HPDE6-E6E7 (cell line): ENCODE data around the gene EPSTI1.
"Not testable (repeated sequence)": the region's sequence is repeated elsewhere in the genome, so short reads cannot be mapped to it uniquely, and the experiment has no call there.

ENCODE experiments used
- DNase-seq: peaks from one replicate; pipeline ENCODE4 v3.0.0; 2011; ENCODE audit warnings: missing footprints; ENCODE audit errors: extremely low spot score

Gene EPSTI1

GRCh38 chr13:42894765-42895243 lies 97.2 kb downstream of the EPSTI1 start:
- no peak for DNase-seq

- DNase-seq, result no peak
These were observed 98.8 kb downstream of the EPSTI1 start for GRCh38 chr13:42893214-42893671.

GRCh38 chr13:42892760-42893159 lies 99.3 kb downstream of the EPSTI1 start:
- DNase-seq, result no peak

- no peak for DNase-seq
These were observed 100.5 kb downstream of the EPSTI1 start for GRCh38 chr13:42891591-42891990.

- DNase-seq, result no peak
These were observed 106.7 kb downstream of the EPSTI1 start for GRCh38 chr13:42885325-42885724.

- DNase-seq, result no peak
These were observed 108.1 kb downstream of the EPSTI1 start for GRCh38 chr13:42883771-42884467.

GRCh38 chr13:42883142-42883541 lies 108.9 kb downstream of the EPSTI1 start:
- DNase-seq, result no peak

GRCh38 chr13:42880056-42880605 lies 111.9 kb downstream of the EPSTI1 start:
- no peak for DNase-seq

- DNase-seq, result no peak
These were observed 113.3 kb downstream of the EPSTI1 start for GRCh38 chr13:42878721-42879120.

- no peak for DNase-seq
These were observed 115.0 kb downstream of the EPSTI1 start for GRCh38 chr13:42876887-42877545.

GRCh38 chr13:42876270-42876714 lies 115.7 kb downstream of the EPSTI1 start:
- DNase-seq, result no peak

- no peak for DNase-seq
These were observed 116.4 kb downstream of the EPSTI1 start for GRCh38 chr13:42875475-42876269.

- DNase-seq, result no peak
These were observed 117.8 kb downstream of the EPSTI1 start for GRCh38 chr13:42874221-42874620.

- no peak for DNase-seq
These were observed 119.0 kb downstream of the EPSTI1 start for GRCh38 chr13:42873081-42873480.

GRCh38 chr13:42867232-42867631 lies 124.8 kb downstream of the EPSTI1 start:
- DNase-seq, result no peak

- DNase-seq, result no peak
These were observed 126.3 kb downstream of the EPSTI1 start for GRCh38 chr13:42865768-42866102.

GRCh38 chr13:42864952-42865767 lies 126.9 kb downstream of the EPSTI1 start:
- no peak for DNase-seq

GRCh38 chr13:42862370-42862769 lies 129.7 kb downstream of the EPSTI1 start:
- not testable (repeated sequence) for DNase-seq

- no peak for DNase-seq
These were observed 131.6 kb downstream of the EPSTI1 start for GRCh38 chr13:42860485-42860884.

- DNase-seq, result no peak
These were observed 132.3 kb downstream of the EPSTI1 start for GRCh38 chr13:42859760-42860159.

- DNase-seq, result no peak
These were observed 136.6 kb downstream of the EPSTI1 start for GRCh38 chr13:42855410-42855809.
